Astrocyte of the cerebellum (primary cell): ENCODE measurements around the gene MED17.

Experiments used
- DNase-seq: peaks from one replicate; pipeline ENCODE4 v3.0.0-alpha.2; 2011; ENCODE audit warnings: low read depth
- H3K4me3 ChIP-seq: 2 replicates; pipeline ENCODE4 v1.5.1; 2011; ENCODE audit warnings: mild to moderate bottlenecking, low read depth, low read length, moderate library complexity
- in situ Hi-C: cut with HindIII; loops from 2 replicates; pipeline ENCODE4 v1.10.0; 2017; ENCODE audit warnings: low sequenced_read_pairs
- TF ChIP-seq, protein P1 (sequence below): IDR thresholded peaks from 2 replicates; pipeline ENCODE4 v1.5.1; 2012; ENCODE audit warnings: low read length, low read depth, moderate library complexity, mild to moderate bottlenecking; ENCODE audit errors: missing control alignments

Gene MED17

GRCh38 chr11:93784145-93784934, at the start of gene MED17:
TSS of gene MED17 (plus strand) at chr11:93784282. CDS start at chr11:93784514, 232 bp downstream.
- DNase-seq: peak; percentile 88
- in situ Hi-C loops: no loop called here
- peak within 1 kb of the TSS; percentile 98 for H3K4me3 ChIP-seq
- TF ChIP-seq, protein P1, sequence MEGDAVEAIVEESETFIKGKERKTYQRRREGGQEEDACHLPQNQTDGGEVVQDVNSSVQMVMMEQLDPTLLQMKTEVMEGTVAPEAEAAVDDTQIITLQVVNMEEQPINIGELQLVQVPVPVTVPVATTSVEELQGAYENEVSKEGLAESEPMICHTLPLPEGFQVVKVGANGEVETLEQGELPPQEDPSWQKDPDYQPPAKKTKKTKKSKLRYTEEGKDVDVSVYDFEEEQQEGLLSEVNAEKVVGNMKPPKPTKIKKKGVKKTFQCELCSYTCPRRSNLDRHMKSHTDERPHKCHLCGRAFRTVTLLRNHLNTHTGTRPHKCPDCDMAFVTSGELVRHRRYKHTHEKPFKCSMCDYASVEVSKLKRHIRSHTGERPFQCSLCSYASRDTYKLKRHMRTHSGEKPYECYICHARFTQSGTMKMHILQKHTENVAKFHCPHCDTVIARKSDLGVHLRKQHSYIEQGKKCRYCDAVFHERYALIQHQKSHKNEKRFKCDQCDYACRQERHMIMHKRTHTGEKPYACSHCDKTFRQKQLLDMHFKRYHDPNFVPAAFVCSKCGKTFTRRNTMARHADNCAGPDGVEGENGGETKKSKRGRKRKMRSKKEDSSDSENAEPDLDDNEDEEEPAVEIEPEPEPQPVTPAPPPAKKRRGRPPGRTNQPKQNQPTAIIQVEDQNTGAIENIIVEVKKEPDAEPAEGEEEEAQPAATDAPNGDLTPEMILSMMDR: peak; percentile 55

DNA sequence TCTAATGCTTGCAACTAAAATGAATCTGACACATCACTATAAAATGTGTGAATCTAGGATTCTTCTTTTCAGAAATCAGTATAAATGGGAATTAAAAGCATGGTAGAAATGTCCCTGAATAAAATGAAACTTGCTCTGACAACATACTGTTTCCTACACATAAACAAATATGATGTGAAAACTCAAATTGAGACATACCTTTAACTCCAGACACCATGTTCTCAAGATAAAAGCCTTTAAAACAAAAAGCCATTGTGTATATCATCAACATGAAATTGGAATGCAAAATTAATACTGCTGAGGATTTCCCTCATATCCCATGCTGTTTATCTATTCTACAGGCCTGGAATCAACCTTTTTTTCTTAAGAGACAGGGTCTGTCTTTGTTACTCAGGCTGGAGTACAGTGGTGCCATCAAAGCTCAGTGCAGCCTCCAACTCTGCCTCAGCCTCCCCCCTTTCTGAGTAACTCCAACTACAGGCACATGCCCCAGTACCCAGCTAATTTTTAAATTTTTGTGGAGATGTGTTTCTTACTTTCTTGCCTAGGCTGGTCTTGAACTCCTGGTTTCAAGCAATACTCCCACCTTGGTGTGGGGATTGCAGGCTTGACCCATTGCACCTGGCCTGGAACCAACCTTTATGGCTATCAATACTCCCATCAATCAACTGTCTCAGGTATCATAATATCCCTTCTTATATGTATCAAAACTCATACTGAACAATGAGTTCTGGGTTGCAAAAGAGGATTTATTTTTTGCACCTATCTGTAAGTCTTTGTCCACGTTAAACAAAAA, 49.5 kb upstream of the MED17 start:
- TF ChIP-seq, protein P1: no peak
- in situ Hi-C loops: no loop called here

DNA sequence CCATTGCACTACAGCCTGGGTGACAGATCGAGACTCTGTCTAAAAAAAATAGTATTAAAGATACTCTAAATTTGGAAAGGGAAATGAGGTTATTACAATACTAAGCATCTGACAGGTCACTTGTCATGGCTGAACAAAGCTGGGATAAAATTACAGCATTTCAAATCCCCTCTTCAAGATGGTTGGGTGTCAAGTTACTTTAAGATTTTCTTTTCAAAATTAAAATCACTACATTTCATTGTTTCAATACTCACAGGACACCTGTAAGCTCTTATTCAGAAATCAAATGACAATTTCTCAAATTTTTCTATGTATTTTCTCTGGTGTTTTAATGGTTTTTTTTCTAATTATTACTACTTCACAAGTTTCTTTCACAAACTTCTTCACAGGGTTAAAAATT, 48.5 kb upstream of the MED17 start:
- TF ChIP-seq, protein P1: no peak
- H3K4me3 ChIP-seq: no peak overlapping the region
- in situ Hi-C loops: no loop called here
- DNase-seq: no peak

More for the DNA sequence above, 49.5 kb upstream of the MED17 start:
- no peak for DNase-seq
- no peak overlapping the region for H3K4me3 ChIP-seq

- TF ChIP-seq, protein P1: no peak
- no peak for DNase-seq
- H3K4me3 ChIP-seq: no peak overlapping the region
- in situ Hi-C loops: no loop called here
Measured at GRCh38 chr11:93736129-93736528, 48.0 kb upstream of the MED17 start.

GRCh38 chr11:93737904-93738612, 46.0 kb upstream of the MED17 start:
- in situ Hi-C loops: no loop called here
- TF ChIP-seq, protein P1: no peak
- H3K4me3 ChIP-seq: peak overlapping the region; percentile 94
- no peak for DNase-seq

GRCh38 chr11:93738647-93739081, 45.4 kb upstream of the MED17 start:
- in situ Hi-C loops: no loop called here
- H3K4me3 ChIP-seq: peak overlapping the region; percentile 94
- TF ChIP-seq, protein P1: no peak
- DNase-seq: no peak
